Measurements from ENCODE around the gene GNRHR. TPM values are rescaled to one million over a fixed set of nuclear protein-coding genes. Genes with fewer than 3 reads are reported as not detected.

Gene GNRHR
- total RNA-seq, 2 experiments from 2014 or later, result not detected

Other genes with a start within 250 kb of the GNRHR start
- gene CENPC, start 208.9 kb downstream of the GNRHR start, total RNA-seq, result 10 to 100 TPM; 36.4 to 36.7 TPM
- gene STAP1, start 195.7 kb downstream of the GNRHR start, total RNA-seq, result 10 to 100 TPM; 29.5 to 30.9 TPM
- 100 to 1,000 TPM; 116 to 117 TPM for gene UBA6, start 53.2 kb downstream of the GNRHR start, total RNA-seq
- gene TMPRSS11D, start 129.6 kb upstream of the GNRHR start, total RNA-seq, result not detected
- gene TMPRSS11A, start 209.1 kb upstream of the GNRHR start, total RNA-seq, result not detected

All from activated CD4-positive, alpha-beta memory T cell treated with anti-CD3 and anti-CD28 coated beads, Interleukin-2, amount 10 ng/mL, durations not matched to agents 7 days and 5 days (primary cell).